Activated CD8-positive, alpha-beta memory T cell treated with anti-CD3 and anti-CD28 coated beads, Interleukin-2, amount 50 U/mL, for 1 hour (primary cell): ENCODE measurements around the gene EEF1G.
"Not testable (repeated sequence)": the region's sequence is repeated elsewhere in the genome, so short reads cannot be mapped to it uniquely, and the experiment has no call there.

ENCODE experiments used
- DNase-seq: peaks from one replicate; pipeline ENCODE4 v3.0.0-alpha.2; 2020; ENCODE audit errors: extremely low read depth

EEF1G gene

DNA sequence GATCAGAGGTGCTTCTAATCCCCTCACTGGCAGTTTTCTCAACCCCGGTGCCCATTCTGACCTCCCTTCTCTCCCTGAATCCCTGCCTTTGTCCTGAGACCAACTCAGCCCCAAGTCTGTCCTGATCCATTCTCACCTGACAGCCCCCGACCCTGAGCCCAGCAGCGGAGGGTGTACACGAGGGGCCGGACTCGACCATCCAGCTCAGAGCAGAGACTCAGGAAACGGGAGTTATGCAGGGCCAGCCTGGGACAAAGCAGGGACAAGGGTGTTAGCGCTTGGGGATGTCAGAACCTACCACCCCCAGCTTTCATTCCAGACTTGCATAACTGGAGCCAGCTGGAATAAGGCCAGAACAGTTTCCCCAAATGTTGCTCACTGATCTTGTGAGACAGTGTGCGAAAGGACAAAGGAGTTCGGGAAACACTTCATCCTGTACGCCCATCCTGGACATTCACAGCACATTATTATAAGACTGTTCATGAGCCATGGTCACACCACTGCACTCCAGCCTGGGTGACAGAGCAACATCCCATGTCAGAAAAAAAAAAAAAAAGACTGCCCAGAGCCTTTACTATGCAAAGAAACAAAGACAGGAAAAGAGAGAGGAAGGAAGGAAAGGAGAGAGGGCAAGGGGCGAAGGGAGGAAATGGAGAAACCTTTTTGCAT, 3.5 kb upstream of the EEF1G start:
- no peak for DNase-seq

DNA sequence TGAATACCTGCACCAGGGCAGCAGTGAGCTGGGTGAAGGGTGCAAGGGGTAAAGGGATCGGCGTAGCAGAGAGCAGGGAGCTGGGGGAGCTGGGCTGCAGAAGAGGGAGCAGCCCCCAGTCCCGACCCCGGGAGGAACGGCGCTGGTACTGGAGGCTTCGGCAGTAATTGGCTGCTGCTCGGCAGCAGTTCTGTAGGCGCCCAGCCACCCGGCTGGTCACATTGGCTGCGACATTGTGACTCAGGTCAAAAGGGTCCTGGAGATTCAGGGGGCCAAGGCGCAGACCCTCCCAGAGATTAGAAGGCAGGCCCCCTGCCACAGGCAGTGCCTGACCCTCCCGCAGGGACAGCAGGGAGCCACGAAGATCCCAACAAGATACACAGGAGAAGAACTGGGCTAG, 2.1 kb upstream of the EEF1G start:
- DNase-seq: no peak

DNA sequence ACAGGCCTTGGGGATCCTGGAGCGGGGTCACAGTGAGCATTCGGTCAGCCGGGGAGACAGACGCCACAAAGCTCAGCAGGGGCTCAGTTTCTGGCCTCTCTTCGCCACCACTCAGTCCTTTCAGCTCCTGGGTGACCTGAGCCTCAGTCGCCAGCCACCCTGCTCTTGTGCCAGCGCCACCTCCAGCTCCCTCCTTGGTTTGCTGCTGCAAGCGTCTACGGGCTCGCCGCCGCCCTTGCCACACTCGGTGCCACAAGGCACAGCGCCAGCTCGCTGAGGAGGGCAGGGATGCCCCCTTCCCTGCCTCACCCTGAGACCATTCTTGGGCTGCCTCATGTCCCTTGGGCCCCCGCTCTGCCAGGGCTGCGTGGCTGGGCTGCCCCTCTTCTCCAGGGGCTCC, 1.5 kb upstream of the EEF1G start:
- no peak for DNase-seq

DNA sequence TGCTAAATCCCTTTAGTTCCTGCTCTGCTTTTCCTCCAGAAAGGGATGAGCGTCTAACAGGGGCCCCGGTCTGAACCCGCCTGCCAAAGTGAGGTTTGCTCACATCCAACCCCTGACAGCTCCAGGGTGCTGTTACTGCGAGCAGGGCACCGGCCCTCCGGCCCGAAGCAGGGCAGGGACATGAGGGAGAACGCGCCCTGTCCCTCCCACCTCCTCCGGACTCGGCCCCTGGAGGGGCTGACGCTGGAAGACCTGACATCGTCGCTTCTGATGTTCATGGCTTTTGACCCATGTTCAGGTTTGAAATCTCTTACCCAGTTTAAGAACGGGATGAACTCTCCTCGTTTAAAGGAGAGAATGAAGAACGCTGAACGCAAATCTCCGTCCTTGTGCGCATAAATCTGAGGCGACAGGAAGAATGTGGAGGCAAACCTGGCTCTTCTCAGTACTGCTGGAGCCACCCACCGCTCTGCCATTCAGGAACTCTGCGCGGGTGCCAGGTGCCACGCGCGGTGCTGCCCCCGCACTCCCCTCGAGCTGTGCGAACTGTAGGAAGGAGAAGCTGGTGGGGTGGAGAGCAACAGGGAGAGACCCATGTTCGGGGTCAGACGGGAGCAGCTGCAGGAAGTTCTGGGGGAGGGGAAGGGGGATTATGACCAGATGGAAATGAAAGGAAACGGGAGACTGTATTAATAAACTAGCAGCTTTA, 826 bp upstream of the EEF1G start:
- DNase-seq: no peak

DNA sequence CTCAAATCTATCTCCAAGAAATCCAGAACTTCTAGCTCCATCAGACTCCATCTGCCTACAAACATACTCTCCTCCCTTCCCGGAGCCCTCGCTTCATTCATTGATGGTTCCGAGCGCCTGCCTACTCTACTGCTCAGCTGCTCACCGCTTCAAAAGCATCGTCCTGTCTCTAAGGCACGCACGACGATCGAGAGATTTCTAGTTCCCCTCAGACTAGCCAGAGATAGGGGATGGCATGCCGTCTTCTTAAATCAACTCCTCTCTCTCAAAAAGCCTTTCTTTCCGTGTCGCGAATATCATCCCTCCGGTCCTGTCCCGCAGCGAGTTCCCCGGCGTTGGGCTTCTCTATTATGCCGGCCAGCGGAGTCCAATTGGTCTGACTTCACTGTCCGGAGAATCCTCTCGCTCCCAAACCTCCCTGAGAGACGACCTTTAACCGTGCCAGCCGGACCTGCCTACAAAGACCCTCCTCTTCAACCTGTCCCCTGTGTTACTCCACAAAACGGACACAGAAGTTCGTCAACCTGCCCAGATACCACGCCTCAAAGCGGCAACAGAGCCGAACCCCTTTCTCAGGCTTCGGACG, 592 bp downstream of the EEF1G start:
- DNase-seq: no peak

DNA sequence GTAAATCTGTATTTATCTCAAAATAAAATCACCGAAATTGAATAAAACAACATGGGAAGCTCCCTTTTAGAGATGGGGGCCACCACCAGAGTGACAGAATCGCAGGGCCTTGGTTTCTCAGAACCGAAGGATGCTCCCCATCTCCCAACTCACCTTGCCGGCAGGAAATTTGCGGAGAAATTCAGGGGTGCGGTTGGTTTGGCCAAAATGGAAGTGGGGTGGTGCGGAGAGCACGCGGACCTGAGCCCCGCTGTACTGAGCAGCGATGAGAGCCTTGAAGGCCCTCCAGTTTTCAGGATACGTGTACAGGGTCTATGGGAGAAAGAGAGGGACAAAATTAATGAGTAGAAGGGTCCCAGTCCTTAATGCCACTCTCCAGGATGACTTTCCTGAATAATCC, 1.3 kb downstream of the EEF1G start:
- no peak for DNase-seq

DNA sequence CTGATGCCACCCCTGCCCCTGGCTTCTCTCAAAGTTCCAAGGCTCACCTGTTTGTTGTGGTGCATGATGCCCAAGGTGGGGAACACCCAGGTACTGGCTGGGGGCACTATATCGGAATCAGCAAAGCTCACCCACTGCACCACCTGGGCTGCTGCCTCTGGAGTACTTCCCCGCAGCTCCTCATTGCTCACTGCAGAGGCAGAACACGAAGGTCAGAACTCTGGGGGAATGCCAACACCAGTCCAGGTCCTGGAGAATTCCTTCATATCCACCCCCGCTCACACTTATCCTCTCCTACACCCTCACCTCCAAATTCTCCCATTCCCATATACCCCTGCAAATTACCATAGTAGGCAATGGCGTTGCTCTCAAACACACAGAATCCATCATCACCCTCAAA, 2.2 kb downstream of the EEF1G start:
- DNase-seq: not testable (repeated sequence)

DNA sequence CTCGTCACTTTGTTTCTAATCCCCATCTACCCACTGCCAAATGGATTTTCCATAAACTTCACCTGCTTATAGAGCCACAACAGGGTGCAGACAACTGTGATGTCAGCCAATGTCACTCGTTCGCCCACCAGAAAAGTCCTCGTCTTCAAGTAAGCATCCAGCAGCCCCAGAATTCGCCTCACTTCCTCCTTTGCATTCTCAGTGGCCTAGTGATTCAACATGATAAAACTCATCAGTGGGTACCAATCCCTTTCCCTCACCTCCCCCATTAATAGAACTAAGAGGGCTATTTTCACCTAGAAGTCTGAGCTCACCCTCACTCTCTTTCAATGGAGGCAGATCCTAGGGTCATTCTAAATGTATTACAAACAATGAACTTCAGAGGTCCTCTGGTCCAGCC, 2.8 kb downstream of the EEF1G start:
- DNase-seq: not testable (repeated sequence)

DNA sequence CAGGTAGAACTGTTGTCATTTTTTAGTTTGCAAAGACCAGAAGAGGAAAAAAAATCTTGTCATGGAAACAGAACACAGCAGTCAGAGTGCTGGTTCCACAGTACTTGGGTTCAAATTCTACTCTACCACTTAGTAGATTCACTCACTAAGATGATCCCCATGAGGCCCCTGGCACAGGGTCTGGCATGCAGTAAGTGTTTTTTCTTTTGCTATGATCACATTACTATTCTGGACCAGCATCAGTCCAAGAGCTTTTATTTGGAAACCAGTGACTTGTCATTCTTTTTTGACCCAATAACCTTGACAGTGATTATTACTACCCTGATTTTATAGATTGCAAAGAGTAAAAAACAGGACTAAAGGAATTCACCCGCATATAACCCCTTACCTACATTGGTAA, 4.1 kb downstream of the EEF1G start:
- DNase-seq: no peak

DNA sequence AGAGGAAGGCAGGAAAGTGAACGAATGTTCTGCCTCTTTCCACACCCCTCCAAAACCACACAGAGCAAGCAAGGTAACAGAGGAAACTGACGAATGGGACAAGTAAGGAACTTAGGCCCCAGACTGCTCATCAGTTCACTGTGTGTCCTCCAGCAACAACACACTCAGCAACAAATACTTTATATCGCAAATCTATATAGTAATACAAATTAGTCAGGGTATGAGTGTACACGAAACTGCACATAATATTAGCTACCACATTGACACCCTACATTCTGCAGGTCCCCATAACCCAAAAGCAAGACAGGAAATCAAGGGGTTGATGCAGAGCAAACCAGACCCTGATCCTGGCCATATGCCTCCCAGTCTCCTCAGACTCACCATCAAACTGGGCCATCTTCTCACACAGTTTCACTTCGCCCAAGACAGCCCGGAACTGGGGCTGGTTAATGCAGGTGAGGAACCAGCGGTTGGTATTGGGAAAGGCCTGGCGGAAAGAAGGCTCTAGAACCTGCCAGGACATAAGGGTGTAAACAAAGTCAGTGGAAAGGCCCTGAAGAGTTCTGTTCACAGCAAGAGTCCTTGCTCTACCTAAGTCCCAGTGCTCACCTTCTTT, 6.6 kb downstream of the EEF1G start:
- no peak for DNase-seq

DNA sequence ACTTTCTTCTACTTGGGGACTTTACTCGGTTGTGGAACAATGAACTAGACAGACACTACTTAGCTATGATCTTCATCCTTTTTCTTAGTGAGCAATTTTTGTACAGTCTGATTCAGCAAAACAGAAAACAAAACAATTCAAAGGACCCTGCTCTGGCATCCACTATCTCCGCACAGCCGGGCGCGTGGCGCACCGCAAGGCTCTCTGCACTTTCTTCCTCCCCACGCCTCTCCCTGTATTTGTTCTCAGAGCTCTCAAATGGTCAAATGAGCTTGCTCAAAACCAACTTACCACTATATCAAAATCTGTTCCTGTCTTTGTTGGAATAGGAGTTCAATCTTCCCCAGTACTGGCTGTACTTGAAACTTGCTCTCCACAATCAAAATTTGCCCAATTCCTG, 7.4 kb downstream of the EEF1G start:
- DNase-seq: no peak

DNA sequence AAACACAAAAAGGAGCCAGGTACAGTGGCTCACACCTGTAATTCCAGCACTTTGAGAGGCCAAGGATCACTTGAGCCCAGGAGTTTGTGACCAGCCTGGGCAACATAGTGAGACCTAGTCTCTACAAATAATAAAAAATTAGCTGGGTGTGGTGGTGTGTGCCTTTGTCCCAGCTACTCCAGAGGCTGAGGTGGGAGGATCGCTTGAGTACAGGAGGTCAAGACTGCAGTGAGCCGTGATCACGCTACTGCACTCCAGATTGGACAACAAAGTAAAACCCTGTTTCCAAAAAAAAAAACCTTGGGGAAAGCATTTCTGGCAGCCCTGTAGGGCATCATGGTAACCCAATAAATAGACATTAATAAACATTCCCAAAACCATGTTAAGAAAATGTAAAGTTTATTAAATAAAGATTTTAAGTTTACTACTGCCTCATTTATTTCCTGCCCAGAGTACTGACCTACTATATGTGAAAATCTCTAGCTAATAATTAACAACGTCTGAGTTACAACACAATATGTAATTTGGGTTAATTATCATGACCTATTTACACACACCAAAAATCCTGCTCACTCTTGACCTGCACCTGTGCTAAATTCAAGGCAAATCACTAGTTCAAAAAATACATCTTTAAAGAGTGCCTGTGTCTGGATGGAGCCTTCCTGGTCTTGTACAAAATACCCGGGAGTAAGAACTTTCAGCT, 8.4 kb downstream of the EEF1G start:
- DNase-seq: no peak

DNA sequence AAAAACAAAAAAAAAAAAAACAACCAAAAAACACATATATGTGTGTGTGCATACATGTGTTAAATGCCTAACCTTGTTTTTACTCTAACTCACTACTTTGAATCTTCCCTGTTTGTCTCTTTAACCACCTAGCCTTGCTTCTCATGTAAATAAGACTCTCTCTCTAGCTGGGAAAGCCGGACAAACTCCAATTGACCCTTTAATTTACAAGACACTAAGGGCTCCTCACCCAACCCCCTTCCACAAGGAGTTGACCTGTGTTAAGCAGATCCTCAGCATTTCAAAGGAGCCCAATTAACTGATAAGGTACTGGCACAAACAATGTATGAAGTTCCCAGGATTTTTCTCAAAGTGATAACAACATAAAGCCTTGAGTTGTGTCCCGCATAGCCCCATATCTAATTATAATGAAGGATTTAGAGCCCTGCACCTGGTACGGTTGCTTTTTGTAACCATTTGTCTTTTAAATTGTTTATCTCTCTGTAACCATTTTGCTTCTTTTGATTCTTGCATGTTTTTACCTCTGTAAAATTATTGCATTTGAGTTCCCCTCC, 11.9 kb downstream of the EEF1G start:
- DNase-seq: not testable (repeated sequence)

DNA sequence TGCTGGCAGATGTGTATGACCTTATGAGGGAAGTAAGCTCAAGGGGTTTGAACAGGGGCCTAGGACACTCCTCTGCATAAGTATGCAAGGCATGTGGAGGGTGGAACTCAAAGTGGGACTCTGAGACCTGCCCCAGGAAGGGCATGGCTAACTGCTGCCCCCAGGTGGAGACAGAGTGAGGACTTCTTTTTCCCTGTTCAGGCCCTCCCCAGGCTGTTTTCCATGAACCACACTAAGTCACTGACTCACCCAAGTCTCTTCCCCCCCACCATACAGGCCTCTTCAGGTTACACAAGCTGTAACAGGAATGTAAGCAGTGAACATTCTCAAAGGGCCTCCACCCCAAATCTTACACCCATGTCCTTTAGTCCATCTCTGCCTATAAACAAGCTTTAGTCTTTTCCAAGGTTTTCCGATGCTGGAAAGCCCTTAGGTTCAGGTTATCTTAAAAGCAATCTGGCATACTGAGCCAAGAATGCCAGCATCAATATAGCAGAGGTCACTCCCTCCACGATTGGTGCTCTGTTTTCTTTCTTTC, 13.1 kb downstream of the EEF1G start:
- DNase-seq: peak; percentile 76

DNA sequence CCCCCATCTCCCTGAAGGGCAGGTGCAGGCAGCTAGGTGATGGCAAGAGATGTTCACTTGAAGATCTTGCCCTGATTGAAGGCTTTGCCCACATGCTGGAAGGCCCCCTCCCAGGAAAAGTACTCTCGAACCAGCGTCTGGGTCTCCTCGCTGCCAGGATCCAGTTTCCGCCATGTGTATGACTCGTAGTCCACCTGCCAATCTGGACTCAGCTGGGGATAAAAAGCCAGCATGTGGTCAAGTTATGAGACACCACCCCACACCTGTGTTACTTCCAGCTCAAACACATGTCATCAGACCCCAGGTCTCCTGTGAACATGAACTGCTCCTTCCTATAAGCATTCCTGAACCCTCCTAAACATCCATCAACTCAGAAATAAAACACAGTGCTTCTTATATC, 14.1 kb downstream of the EEF1G start:
- not testable (repeated sequence) for DNase-seq

DNA sequence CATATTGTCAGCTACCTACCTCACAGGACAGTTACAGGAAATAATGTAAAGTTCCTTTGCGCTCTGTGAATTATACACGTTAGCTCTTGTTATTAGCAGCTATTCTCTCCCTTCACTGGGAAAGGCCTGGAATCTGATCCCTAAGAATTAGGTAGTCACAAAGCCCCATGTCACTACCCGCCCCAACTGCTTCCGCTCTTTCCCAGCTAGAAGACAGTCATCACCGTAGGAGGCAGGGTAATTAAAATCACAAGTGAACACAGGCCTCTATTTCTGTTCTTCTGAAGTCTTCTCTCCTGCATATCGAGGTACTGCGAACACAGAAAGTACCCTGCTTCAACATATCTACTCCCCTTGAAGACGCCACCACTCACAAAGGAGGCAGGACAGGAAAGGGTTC, 14.5 kb downstream of the EEF1G start:
- no peak for DNase-seq

DNA sequence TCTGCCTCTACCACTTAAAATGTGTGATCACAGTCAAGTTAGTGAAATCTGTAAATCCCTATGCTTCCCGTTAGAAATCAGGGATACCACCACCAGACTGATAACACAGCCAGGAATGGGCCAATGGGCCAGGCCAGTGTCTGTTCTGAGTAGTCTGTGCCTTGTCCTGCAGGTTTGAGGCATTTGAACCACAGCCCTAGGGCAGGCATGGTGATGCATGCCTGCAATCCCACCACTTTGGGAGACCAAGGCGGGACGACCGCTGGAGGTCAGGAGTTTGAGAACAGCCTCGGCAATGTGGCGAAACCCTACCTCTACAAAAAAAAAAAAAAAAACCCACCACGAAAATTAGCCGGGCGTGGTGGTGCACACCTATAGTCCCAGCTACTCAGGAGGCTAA, 15.0 kb downstream of the EEF1G start:
- DNase-seq: no peak

DNA sequence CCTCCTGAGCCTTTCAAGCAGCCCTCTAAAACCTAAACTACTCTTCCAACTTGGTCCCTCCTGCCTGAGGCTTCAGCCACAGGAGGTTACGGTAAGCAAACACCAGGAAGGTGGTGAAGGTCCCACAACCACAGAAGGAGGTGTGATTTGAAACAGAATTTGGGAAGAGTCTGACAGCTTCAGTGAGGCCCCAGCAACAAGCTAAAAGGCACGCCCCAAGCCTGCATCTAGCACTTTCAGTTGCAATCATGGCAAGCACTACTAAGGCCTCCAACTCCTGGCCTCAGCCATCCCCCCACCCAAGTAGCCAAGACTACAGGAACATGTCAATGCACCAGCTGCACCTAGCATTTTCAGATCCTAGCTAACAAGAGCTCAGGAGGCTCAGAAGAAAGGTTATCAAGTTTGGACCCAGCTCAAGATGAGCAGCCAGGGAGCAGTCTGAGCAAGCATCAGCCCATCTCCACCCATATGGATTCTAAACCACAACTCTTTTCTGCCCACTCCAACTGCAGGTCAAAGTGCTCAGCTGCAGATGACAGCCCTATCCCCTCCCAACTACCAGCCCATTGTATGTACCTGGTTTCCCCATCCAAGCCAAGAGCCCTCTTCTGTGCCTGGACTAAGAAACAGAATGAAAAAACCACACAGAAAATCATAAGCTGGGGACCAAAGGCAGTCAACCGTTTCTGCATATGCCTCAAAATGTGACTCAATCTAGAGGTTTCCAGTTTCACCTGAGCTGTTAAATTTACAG, 16.6 kb downstream of the EEF1G start:
- DNase-seq: no peak

DNA sequence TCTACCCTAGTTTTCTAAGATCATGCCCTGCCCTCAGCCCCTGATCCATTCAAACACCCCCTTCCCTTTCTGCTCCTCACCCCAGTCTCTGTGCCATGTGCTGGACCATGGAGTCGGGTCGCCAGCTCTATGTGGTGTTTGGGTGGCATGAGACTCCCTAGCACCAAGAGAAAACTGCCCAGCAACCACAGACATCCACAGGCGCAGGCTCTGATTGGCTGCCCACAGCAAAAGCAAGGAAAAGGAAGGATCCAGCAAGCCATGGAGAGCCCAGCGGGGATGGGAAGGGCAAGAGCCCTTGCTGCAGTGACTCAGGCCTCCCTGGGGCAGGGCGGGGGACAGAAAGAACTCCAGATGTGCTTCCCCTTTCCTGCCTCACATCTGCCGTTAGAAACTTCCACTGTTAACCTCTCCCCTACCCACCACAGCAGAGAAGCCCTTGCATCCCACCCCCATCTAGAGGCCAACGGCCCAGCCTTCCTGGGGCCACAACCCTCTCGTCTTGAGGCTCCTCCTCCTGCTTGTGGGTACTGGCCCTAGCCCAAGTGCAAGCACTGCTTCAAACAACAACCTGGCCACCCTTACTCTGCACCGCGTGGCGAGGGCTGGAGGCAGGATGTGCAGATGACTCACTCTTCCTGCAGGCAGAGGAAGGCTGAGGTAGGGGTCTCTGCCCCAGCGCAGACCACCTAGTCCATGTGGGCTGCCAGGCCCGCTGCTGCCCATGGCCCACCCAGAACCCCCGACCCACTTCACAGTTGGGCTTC, 17.4 kb downstream of the EEF1G start:
- no peak for DNase-seq

DNA sequence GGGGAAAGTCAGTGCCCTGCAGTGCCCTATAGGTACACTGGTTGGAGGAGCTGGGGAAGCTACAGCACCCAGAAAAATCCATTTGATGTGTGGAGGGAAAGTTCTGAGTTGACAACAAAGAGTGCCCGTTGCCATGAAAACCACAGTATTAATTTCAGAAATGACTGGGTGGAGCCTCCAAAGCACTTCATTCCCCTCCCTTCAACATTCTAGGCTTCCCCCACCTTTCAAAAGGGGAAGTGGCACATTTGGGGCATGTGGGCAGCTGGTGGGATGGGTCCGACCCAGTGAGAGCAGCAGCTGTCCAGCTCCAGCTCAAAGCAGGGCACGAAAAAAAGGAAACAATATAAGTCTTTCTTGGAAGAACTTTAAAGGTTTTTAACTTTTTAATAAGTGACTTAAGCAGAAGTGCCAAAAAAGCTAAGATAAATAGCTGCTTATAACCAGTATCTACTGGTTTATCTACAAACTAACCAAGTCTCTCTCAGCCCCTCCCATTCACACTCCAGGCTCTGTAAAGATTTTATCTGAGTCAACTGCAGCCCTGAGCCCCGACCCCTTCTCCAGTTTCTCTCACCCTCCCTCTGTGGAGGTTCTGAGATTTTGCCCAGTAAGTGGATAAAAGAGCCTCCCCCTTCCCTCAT, 18.1 kb downstream of the EEF1G start:
- no peak for DNase-seq
